Stomach (tissue), 9 donors: ENCODE measurements around the gene KCNIP4. TPM values are rescaled to one million over a fixed set of nuclear protein-coding genes. Genes with fewer than 3 reads are reported as not detected.

Experiments
- DNase-seq, 2 donors: peaks; one replicate each; pipeline versions ENCODE4 v3.0.0 to v3.0.0-alpha.2; 2013 to 2019
- H3K27ac ChIP-seq, 5 donors: fragments of 200-600 bp in 4 of 5; sonication (generic) in 4 of 5; one replicate each; pipeline ENCODE4 v1.5.1; 2013 to 2019; ENCODE audit warnings: mild to moderate bottlenecking in 1 of 5, moderate library complexity in 1 of 5
- H3K27me3 ChIP-seq, 3 donors: fragments of 200-600 bp; sonication (generic); one replicate each; pipeline ENCODE4 v1.5.1; 2017 to 2019; ENCODE audit warnings: mixed run types in 1 of 3
- H3K36me3 ChIP-seq, 4 donors: fragments of 200-600 bp; sonication (generic); 1 replicate in 3 of 4; 2 replicates in 1 of 4; pipeline ENCODE4 v1.5.1; 2016 to 2019
- H3K4me1 ChIP-seq, 4 donors: fragments of 200-600 bp; sonication (generic); one replicate each; pipeline ENCODE4 v1.5.1; 2016 to 2019
- H3K4me3 ChIP-seq, 4 donors: fragments of 200-600 bp; sonication (generic) in 3 of 4; one replicate each; pipeline ENCODE4 v1.5.1; 2016 to 2019; ENCODE audit warnings: mild to moderate bottlenecking in 1 of 4
- H3K9me3 ChIP-seq, 4 donors: fragments of 200-600 bp; sonication (generic); one replicate each; pipeline ENCODE4 v1.5.1; 2016 to 2019
- CTCF ChIP-seq, 7 experiments: fragments of 450-650 bp in 4 of 7; fragments of 200-600 bp in 3 of 7; sonication (generic) in 3 of 7; IDR thresholded peaks; one replicate each; pipeline ENCODE4 v1.5.1; 2016 to 2019; ENCODE audit warnings: antibody characterized with exemption in 7 of 7, control low read depth in 2 of 7, mild to moderate bottlenecking in 1 of 7
- EP300 ChIP-seq: sonication (generic); formaldehyde crosslinking; IDR thresholded peaks from one replicate; pipeline ENCODE4 v1.6.1; 2017; ENCODE audit warnings: antibody characterized with exemption
- POLR2A ChIP-seq, 4 donors: fragments of 450-650 bp; IDR thresholded peaks; one replicate each; pipeline ENCODE4 v1.6.1; 2016; ENCODE audit warnings: antibody characterized with exemption in 4 of 4, control low read depth in 2 of 4, mild to moderate bottlenecking in 1 of 4, moderate library complexity in 1 of 4
- POLR2AphosphoS5 ChIP-seq, 3 donors: sonication (generic); formaldehyde crosslinking; IDR thresholded peaks; one replicate each; pipeline ENCODE4 v1.6.1; 2016; ENCODE audit warnings: antibody characterized with exemption in 3 of 3
- WGBS, 5 donors: extraction: QIAGEN DNeasy Blood & Tissue Kit in 3 of 5; methylation state at CpG; one replicate each; pipeline versions ENCODE4 v1.1.5 to v1.1.7; 2013 to 2018; 5-methylcytosine and 5-hydroxymethylcytosine counted together
- intact Hi-C: fragments of 100-400 bp; cut with DNase I; formaldehyde crosslinking; loops from one replicate; pipeline ENCODE4 v1.15.1; 2023; ENCODE audit warnings: low total_unique reads
- polyA plus RNA-seq, 3 donors: library from polyadenylated mRNA; stranded (reverse); fragments of 200-250 nt; gene quantifications; one replicate each; pipeline ENCODE4 v1.2.3, GENCODE V29; 2013
- total RNA-seq, 5 donors: library from RNA; depleted of rRNA; stranded (reverse); fragments of >200 nt; gene quantifications; one replicate each; pipeline versions ENCODE4 v1.1.0 to v1.2.3, GENCODE V29; 2014 to 2016
- donor health status: healthy with polysubstance abuse.
- donor health status: Bipolar disorder and iron deficiency.
- donor health status: healthy.

The KCNIP4 gene
- total and polyA plus RNA-seq, 8 donors = 0.23 to 1.8 (median 1.3) TPM; not detected in 4

GRCh38 chr4:21139327-21139726, 809.2 kb downstream of the KCNIP4 start:
- Histone ChIP-seq H3K27me3 (no peaks in the 10 kb centered on the region), H3K36me3 (no peaks in the 10 kb centered on the region), H3K4me1 (no peaks in the 10 kb centered on the region), H3K4me3 (no peak overlapping the region), H3K27ac (no peak overlapping the region), H3K9me3 (peaks cover 0 to 3% (median 0%) of the 10 kb centered on the region in 4 donors)
- intact Hi-C loops = no loop called here
- TF ChIP-seq EP300 = no peak
- TF ChIP-seq POLR2A (IDR thresholded peaks at IDR 0.05) = no peak
- no peak for TF ChIP-seq POLR2AphosphoS5 (IDR thresholded peaks at IDR 0.05)
- TF ChIP-seq CTCF (IDR thresholded peaks at IDR 0.05) = no peak
- WGBS, 5 donors = 82 to 87% (median 83%) methylated on average over 4 of the region's 4 CpGs
- no peak for DNase-seq

GRCh38 chr4:21136051-21136630, 812.4 kb downstream of the KCNIP4 start:
- DNase-seq = no peak
- Histone ChIP-seq H3K4me1 (no peaks in the 10 kb centered on the region), H3K36me3 (no peaks in the 10 kb centered on the region), H3K27ac (no peak overlapping the region), H3K27me3 (no peaks in the 10 kb centered on the region), H3K4me3 (no peak overlapping the region), H3K9me3 (no peaks in the 10 kb centered on the region)
- TF ChIP-seq CTCF (IDR thresholded peaks at IDR 0.05) = no peak
- TF ChIP-seq EP300 = no peak
- TF ChIP-seq POLR2A (IDR thresholded peaks at IDR 0.05) = no peak
- TF ChIP-seq POLR2AphosphoS5 (IDR thresholded peaks at IDR 0.05) = no peak
- intact Hi-C loops = no loop called here
- 28 to 67% (median 59%) methylated on average over 5 of the region's 5 CpGs for WGBS, 5 donors

- H3K4me1 ChIP-seq = no peaks in the 10 kb centered on the region
- no peaks in the 10 kb centered on the region for H3K36me3 ChIP-seq
- no peak for TF ChIP-seq CTCF (IDR thresholded peaks at IDR 0.05)
- no peak for TF ChIP-seq EP300
- no peak for TF ChIP-seq POLR2AphosphoS5 (IDR thresholded peaks at IDR 0.05)
- TF ChIP-seq POLR2A (IDR thresholded peaks at IDR 0.05) = no peak
- H3K9me3 ChIP-seq = no peaks in the 10 kb centered on the region
- peak in 1 of 2 donors; percentile 19 for DNase-seq
- no peaks in the 10 kb centered on the region for H3K27me3 ChIP-seq
- H3K4me3 ChIP-seq = no peak overlapping the region
- intact Hi-C loops = no loop called here
- no peak overlapping the region for H3K27ac ChIP-seq
- WGBS, 5 donors = 85 to 94% (median 88%) methylated on average over 2 of the region's 2 CpGs
Measured at GRCh38 chr4:21134994-21135393, 813.6 kb downstream of the KCNIP4 start.

- no peaks in the 10 kb centered on the region for H3K36me3 ChIP-seq
- no peak for TF ChIP-seq CTCF (IDR thresholded peaks at IDR 0.05)
- TF ChIP-seq POLR2AphosphoS5 (IDR thresholded peaks at IDR 0.05) = no peak
- no peak for TF ChIP-seq POLR2A (IDR thresholded peaks at IDR 0.05)
- TF ChIP-seq EP300 = no peak
- intact Hi-C loops = no loop called here
Measured at GRCh38 chr4:21130606-21131005, 818.0 kb downstream of the KCNIP4 start.

More at GRCh38 chr4:21130606-21131005, 818.0 kb downstream of the KCNIP4 start:
- Histone ChIP-seq H3K27me3 (no peaks in the 10 kb centered on the region), H3K4me1 (no peaks in the 10 kb centered on the region), H3K4me3 (no peak overlapping the region), H3K9me3 (no peaks in the 10 kb centered on the region), H3K27ac (no peak overlapping the region)
- DNase-seq = no peak
